NT2/D1 (cell line): Measurements from ENCODE around the gene KRT9.
"Not testable (repeated sequence)": the region's sequence is repeated elsewhere in the genome, so short reads cannot be mapped to it uniquely, and the experiment has no call there.

ENCODE experiments used
- DNase-seq: peaks from one replicate; pipeline ENCODE4 v3.0.0-alpha.2; 2011; ENCODE audit warnings: low read depth, low spot score
- H3K27me3 ChIP-seq: 2 replicates; pipeline ENCODE4 v1.6.0; 2011; ENCODE audit warnings: mild to moderate bottlenecking; ENCODE audit not compliant: insufficient read length, insufficient read depth
- H3K36me3 ChIP-seq: 2 replicates; pipeline ENCODE4 v1.6.1; 2011; ENCODE audit warnings: mild to moderate bottlenecking, low read length, mixed read lengths; ENCODE audit not compliant: insufficient read depth, insufficient read length
- H3K4me1 ChIP-seq: 2 replicates; pipeline ENCODE4 v1.5.1; 2011; ENCODE audit not compliant: insufficient read depth, insufficient read length
- H3K4me3 ChIP-seq: 2 replicates; pipeline ENCODE4 v1.5.1; 2011; ENCODE audit warnings: low read depth; ENCODE audit not compliant: insufficient read length
- H3K9ac ChIP-seq: 2 replicates; pipeline ENCODE4 v1.6.0; 2011; ENCODE audit warnings: low read depth; ENCODE audit not compliant: insufficient read length
- H3K9me3 ChIP-seq: 2 replicates; pipeline ENCODE4 v1.5.1; 2011; ENCODE audit warnings: mild to moderate bottlenecking, low read length; ENCODE audit not compliant: insufficient read depth
- SUZ12 ChIP-seq: IDR thresholded peaks from 2 replicates; pipeline ENCODE4 v1.6.1; 2011; ENCODE audit not compliant: insufficient read length, insufficient read depth; ENCODE audit errors: extremely low read depth
- YY1 ChIP-seq: IDR thresholded peaks from 2 replicates; pipeline ENCODE4 v1.6.1; 2011; ENCODE audit not compliant: insufficient read length, insufficient read depth
- ZNF274 ChIP-seq: IDR thresholded peaks from 2 replicates; pipeline ENCODE4 v1.6.1; 2011; ENCODE audit warnings: mild to moderate bottlenecking, low read depth, low read length

Gene KRT9

GRCh38 chr17:41593306-41593981 is 21.6 kb upstream of the KRT9 start:
- DNase-seq: no peak
- Histone ChIP-seq H3K4me1 (peaks cover 2% of the 10 kb centered on the region), H3K36me3 (no peaks in the 10 kb centered on the region), H3K9ac (no peak overlapping the region), H3K4me3 (no peak overlapping the region), H3K9me3 (no peaks in the 10 kb centered on the region), H3K27me3 (no peaks in the 10 kb centered on the region)
- no peak for TF ChIP-seq SUZ12
- TF ChIP-seq ZNF274: no peak
- TF ChIP-seq YY1: no peak

- Histone ChIP-seq H3K27me3 (no peaks in the 10 kb centered on the region), H3K4me1 (peaks cover 2% of the 10 kb centered on the region), H3K9ac (no peak overlapping the region), H3K36me3 (no peaks in the 10 kb centered on the region), H3K9me3 (no peaks in the 10 kb centered on the region), H3K4me3 (no peak overlapping the region)
- TF ChIP-seq ZNF274 (no peak), SUZ12 (no peak), YY1 (no peak)
- no peak for DNase-seq
These were observed 20.9 kb upstream of the KRT9 start for GRCh38 chr17:41592601-41593305.

- Histone ChIP-seq H3K4me3 (no peak overlapping the region), H3K4me1 (no peaks in the 10 kb centered on the region), H3K27me3 (no peaks in the 10 kb centered on the region), H3K9ac (no peak overlapping the region), H3K36me3 (no peaks in the 10 kb centered on the region), H3K9me3 (no peaks in the 10 kb centered on the region)
- no peak for DNase-seq
- TF ChIP-seq SUZ12 (no peak), YY1 (no peak), ZNF274 (no peak)
These were observed 17.4 kb upstream of the KRT9 start for GRCh38 chr17:41589301-41589700.

- H3K36me3 ChIP-seq: no peaks in the 10 kb centered on the region
- no peak overlapping the region for H3K9ac ChIP-seq
- TF ChIP-seq SUZ12 (no peak), YY1 (no peak), ZNF274 (no peak)
- H3K4me3 ChIP-seq: no peak overlapping the region
- DNase-seq: no peak
- H3K4me1 ChIP-seq: no peaks in the 10 kb centered on the region
- no peaks in the 10 kb centered on the region for H3K9me3 ChIP-seq
- H3K27me3 ChIP-seq: no peaks in the 10 kb centered on the region
These were observed 16.4 kb upstream of the KRT9 start for GRCh38 chr17:41588126-41588810.

GRCh38 chr17:41586863-41587495 is 15.1 kb upstream of the KRT9 start, which contains the start of gene KRT14:
Gene KRT14, minus strand, starts transcription at chr17:41586895. Its CDS starts 61 bp downstream, at chr17:41586834.
- H3K4me3 ChIP-seq: no peak within 1 kb of the TSS

GRCh38 chr17:41585301-41586056 is 13.6 kb upstream of the KRT9 start:
- DNase-seq: no peak
- Histone ChIP-seq H3K27me3 (no peaks in the 10 kb centered on the region), H3K9ac (no peak overlapping the region), H3K4me3 (no peak overlapping the region), H3K36me3 (no peaks in the 10 kb centered on the region), H3K9me3 (no peaks in the 10 kb centered on the region), H3K4me1 (no peaks in the 10 kb centered on the region)
- TF ChIP-seq YY1 (no peak), SUZ12 (no peak), ZNF274 (no peak)

More at GRCh38 chr17:41586863-41587495, 15.1 kb upstream of the KRT9 start, which contains the start of gene KRT14:
- TF ChIP-seq YY1 (no peak), ZNF274 (no peak), SUZ12 (no peak)
- no peaks in the 10 kb centered on the region for H3K27me3 ChIP-seq
- H3K9ac ChIP-seq: no peak within 1 kb of the TSS
- H3K9me3 ChIP-seq: no peaks in the 10 kb centered on the region
- no peak for DNase-seq
- H3K4me1 ChIP-seq: no peaks in the 10 kb centered on the region
- no peaks in the 10 kb centered on the region for H3K36me3 ChIP-seq

GRCh38 chr17:41584331-41584927 is 12.6 kb upstream of the KRT9 start:
- H3K4me3 ChIP-seq, DNase-seq, H3K27me3 ChIP-seq, H3K36me3 ChIP-seq, H3K4me1 ChIP-seq, H3K9ac ChIP-seq, H3K9me3 ChIP-seq: not testable (repeated sequence)
